HG02678 (cell line): Measurements from ENCODE around the gene MTSS2.

ENCODE experiments used
- ATAC-seq: cut with Tn5 transposase; IDR thresholded peaks from one replicate; pipeline ENCODE4 v1.9.1; 2021; ENCODE audit warnings: mild to moderate bottlenecking, moderate library complexity; ENCODE audit not compliant: unreplicated experiment

MTSS2 gene

GRCh38 chr16:70700101-70701020 is 14.5 kb upstream of the MTSS2 start:
- no peak for ATAC-seq

- ATAC-seq: no peak
Measured at GRCh38 chr16:70699696-70700095, 13.8 kb upstream of the MTSS2 start.

- ATAC-seq: no peak
Measured at GRCh38 chr16:70698901-70699300, 13.0 kb upstream of the MTSS2 start.

- ATAC-seq: no peak
Measured at GRCh38 chr16:70697594-70698170, 11.8 kb upstream of the MTSS2 start.

GRCh38 chr16:70696952-70697593 is 11.2 kb upstream of the MTSS2 start:
- no peak for ATAC-seq

GRCh38 chr16:70696355-70696754 is 10.5 kb upstream of the MTSS2 start:
- ATAC-seq: no peak

GRCh38 chr16:70695331-70696070 is 9.6 kb upstream of the MTSS2 start:
- no peak for ATAC-seq

- no peak for ATAC-seq
Measured at GRCh38 chr16:70694868-70695218, 9.0 kb upstream of the MTSS2 start.

GRCh38 chr16:70694088-70694867 is 8.4 kb upstream of the MTSS2 start:
- no peak for ATAC-seq

GRCh38 chr16:70692873-70693671 is 7.2 kb upstream of the MTSS2 start:
- ATAC-seq: no peak

- ATAC-seq: no peak
Measured at GRCh38 chr16:70692130-70692872, 6.4 kb upstream of the MTSS2 start.

- ATAC-seq: no peak
Measured at GRCh38 chr16:70691223-70692129, 5.6 kb upstream of the MTSS2 start.

GRCh38 chr16:70689970-70690891 is 4.4 kb upstream of the MTSS2 start:
- no peak for ATAC-seq

- ATAC-seq: no peak
Measured at GRCh38 chr16:70689035-70689969, 3.4 kb upstream of the MTSS2 start.

GRCh38 chr16:70688246-70688742 is 2.4 kb upstream of the MTSS2 start:
- no peak for ATAC-seq
